SK-N-SH treated with all-trans-retinoic acid at 6 μM for 48 hours (cell line): ENCODE data around the gene PTPRD.

Source experiments
- ARNTL ChIP-seq: fragments of 450-650 bp; formaldehyde crosslinking; IDR thresholded peaks from 2 replicates; pipeline ENCODE4 v1.5.0; 2020; ENCODE audit warnings: low read depth, mild to moderate bottlenecking, moderate library complexity, borderline replicate concordance
- OSR1 ChIP-seq: fragments of 250-450 bp; sonication (Bioruptor Pico); IDR thresholded peaks from 2 replicates; pipeline ENCODE4 v1.8.0; 2022; ENCODE audit warnings: moderate library complexity, mild to moderate bottlenecking, inconsistent platforms
- PATZ1 ChIP-seq: fragments of 250-450 bp; sonication (Bioruptor Pico); IDR thresholded peaks from 2 replicates; pipeline ENCODE4 v1.8.0; 2020; ENCODE audit warnings: mild to moderate bottlenecking, moderate library complexity, borderline replicate concordance
- RARB ChIP-seq: fragments of 250-450 bp; sonication (Bioruptor Pico); IDR thresholded peaks from 2 replicates; pipeline ENCODE4 v1.8.0; 2021; ENCODE audit warnings: mild to moderate bottlenecking, moderate library complexity
- ZFP3 ChIP-seq: fragments of 250-450 bp; sonication (Bioruptor Pico); IDR thresholded peaks from 2 replicates; pipeline ENCODE4 v1.5.0; 2020; ENCODE audit warnings: mild to moderate bottlenecking, moderate library complexity

GRCh38 chr9:10059044-10059443, 553.8 kb downstream of the PTPRD start:
- TF ChIP-seq RARB (CRISPR knock-in tag) (no peak), ZFP3 (CRISPR knock-in tag) (no peak), ARNTL (CRISPR knock-in tag) (no peak), PATZ1 (no peak), OSR1 (CRISPR knock-in tag) (no peak)
